GM18907 (cell line): Measurements from ENCODE around the gene OOSP4A.
"Not testable (repeated sequence)": the region's sequence is repeated elsewhere in the genome, so short reads cannot be mapped to it uniquely, and the experiment has no call there.

Source experiments
- ATAC-seq: cut with Tn5 transposase; IDR thresholded peaks from one replicate; pipeline ENCODE4 v1.9.1; 2021; ENCODE audit warnings: mild to moderate bottlenecking, moderate library complexity; ENCODE audit not compliant: unreplicated experiment

Gene OOSP4A

DNA sequence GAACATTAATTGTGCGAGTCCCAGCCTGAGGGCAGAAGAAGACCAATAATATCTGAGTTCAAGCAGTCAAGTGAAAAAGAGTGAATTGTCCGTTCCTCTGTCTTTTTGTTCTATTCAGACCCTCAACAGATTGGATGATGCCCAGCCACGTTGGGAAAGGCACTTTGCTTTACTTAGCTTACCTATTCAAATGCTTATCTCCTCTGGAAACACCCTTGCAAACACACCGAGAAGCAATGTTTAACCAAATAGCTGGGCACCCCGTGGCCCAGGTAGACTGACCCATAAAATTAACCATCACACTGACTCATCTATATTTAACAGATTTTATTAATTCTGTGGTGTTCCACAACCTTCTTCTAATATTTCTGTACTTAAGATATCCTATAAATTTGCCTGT lies 9.3 kb downstream of the OOSP4A start:
- ATAC-seq = no peak

- no peak for ATAC-seq
Measured at GRCh38 chr11:59981106-59981770, 17.4 kb downstream of the OOSP4A start.

DNA sequence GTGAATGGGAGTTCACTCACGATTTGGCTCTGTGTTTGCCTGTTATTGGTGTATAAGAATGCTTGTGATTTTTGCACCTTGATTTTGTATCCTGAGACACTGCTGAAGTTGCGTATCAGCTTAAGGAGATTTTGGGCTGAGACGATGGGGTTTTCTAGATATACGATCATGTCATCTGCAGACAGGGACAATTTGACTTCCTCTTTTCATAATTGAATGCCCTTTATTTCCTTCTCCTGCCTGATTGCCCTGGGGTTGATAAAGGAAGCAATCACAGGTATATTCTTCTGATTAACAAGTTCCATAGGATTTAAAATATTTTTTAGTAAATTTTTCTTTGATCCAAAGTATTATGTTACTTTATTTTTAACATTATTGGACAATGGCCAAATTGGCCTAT lies 18.2 kb downstream of the OOSP4A start:
- ATAC-seq = not testable (repeated sequence)

- no peak for ATAC-seq
Measured at GRCh38 chr11:59983212-59983611, 19.4 kb downstream of the OOSP4A start.

DNA sequence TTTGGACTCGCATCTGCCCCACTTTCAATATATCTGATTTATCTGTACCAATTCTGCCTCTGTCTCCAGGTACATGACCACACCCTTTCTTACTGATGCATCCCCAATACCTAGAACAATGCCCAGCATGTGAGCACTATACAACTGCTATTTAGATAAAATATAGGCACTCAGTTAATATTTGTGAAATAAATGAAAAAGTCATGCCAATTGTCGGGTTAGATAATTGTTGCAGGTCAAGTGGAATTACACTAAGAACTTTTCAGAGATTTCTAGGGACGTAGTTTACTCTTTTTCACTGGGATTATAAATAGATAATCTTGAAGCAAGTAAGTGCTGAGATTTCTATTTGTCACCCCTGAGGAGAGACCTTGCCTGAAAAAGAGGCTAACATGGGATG lies 20.5 kb downstream of the OOSP4A start:
- ATAC-seq = no peak

- no peak for ATAC-seq
Measured at GRCh38 chr11:59990421-59990820, 26.6 kb downstream of the OOSP4A start.

GRCh38 chr11:59992425-59992824 lies 28.6 kb downstream of the OOSP4A start:
- no peak for ATAC-seq

GRCh38 chr11:59997800-59998199 lies 34.0 kb downstream of the OOSP4A start:
- no peak for ATAC-seq

DNA sequence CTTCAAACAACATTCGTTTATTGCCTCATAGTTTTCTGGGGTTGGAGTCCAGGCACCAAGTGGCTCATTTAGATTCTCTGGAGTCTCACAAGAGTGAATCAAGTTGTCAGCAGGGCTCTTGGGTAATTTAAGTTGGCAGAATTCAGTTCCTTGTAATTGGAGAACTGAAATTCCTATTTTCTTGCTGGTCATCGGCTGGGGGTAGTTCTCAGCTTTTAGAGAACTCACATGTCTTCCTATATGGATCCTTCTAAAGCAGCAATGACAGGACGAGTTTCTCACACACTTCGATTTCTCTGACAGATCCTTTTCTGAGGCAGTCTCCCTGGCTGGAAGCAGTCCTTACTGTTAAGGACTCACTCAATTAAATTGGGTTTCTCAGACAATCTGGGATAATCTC lies 35.9 kb downstream of the OOSP4A start:
- ATAC-seq = no peak

GRCh38 chr11:60003729-60004128 lies 39.9 kb downstream of the OOSP4A start:
- ATAC-seq = no peak

DNA sequence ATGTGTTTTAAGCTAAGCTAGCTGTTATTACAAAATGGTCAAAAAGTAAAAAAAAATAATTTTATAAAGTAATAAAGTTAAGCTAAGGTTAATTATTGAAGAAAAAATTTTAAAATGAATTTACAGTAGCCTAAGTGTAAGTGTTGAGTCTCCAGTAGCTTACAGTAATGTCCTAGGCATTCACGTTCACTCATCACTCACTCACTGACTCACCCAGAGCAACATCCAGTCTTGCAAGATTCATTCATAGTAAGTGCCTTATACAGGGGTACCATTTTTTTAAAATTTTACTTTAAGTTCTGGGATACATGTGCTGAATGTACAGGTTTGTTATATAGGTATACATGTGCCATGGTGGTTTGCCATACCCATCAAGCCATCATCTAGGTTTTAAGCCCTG lies 41.5 kb downstream of the OOSP4A start:
- no peak for ATAC-seq

DNA sequence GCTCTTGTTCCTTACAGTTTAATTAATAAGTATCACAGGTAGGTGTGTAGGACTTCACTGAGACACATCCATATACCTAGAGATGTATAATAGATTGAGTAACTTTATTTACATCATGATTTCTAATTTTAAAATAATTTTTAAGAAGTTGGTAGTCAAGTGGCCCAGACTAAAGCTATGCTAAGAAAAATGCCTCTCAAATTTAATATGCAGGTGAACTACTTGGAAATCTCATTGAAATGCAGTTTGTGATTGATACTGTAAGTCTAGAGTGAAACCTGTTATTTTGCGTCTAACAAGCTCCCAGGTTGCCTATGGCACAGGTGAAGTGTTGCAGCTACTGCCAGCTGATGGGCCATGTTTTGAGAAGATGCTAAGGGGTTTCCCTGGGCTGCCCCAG lies 53.0 kb downstream of the OOSP4A start, which contains the start of gene OOSP4B:
TSS of gene OOSP4B (plus strand) at position 301 of the 400 bp plus-strand sequence.
- no peak for ATAC-seq

- no peak for ATAC-seq
Measured at GRCh38 chr11:60018058-60018457, 54.2 kb downstream of the OOSP4A start.
